Measurements from ENCODE around the gene MERTK. TPM values are rescaled to one million over a fixed set of nuclear protein-coding genes. Genes with fewer than 3 reads are reported as not detected.
A peak's percentile ranks its signal among the peaks of the same experiment; 100 is the strongest.

The MERTK gene
- total and polyA plus RNA-seq, 2 of the 13 experiments (the other 11 are each of a cell fraction or from before 2014, with no cell fraction given): 37.3 to 44.7 TPM

DNA sequence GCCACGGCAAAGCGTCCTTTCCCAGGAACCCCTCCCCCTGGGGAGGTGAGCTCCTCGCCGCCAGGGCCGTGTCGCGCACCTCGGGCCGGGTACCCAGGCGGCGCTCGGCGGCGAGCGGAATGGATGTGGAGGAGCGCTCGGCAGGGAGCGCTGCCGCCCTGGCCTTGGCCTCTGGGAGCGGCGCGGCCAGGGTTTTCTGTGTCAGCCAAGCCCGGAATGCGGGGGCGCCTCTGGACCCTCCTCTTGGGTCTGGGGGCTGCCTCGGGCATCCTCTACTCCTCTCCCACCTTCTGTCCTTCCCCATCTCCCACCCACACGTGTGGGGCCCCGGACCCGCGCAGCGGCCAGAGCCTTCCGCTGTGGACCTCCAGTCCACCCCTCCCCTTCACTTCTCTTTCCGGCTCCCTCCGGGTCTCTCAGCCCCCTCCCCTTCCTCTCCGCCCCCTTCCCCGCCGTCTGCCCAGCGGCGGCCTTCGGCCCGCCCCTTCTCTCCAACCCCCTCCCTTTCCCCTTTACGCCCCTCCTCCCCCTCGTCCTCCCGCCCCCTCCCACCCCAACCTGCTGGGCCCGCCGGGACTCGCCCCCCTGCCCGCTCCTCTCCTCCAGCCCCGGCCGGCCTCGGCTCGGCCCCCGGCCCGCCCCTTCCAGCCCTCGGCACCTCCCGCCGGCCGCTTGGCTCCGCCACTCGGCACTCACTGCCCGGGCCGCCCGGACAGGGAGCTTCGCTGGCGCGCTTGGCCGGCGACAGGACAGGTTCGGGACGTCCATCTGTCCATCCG is at the start of gene MERTK (continued):
- no peak for TF ChIP-seq ZFP41 (CRISPR knock-in tag; IDR thresholded peaks at IDR 0.05; ENCODE audit: borderline replicate concordance)
- no peak for TF ChIP-seq PAWR (CRISPR knock-in tag; IDR thresholded peaks at IDR 0.05; ENCODE audit: borderline replicate concordance)
- peak; percentile 74 for TF ChIP-seq GATAD1 (CRISPR knock-in tag; IDR thresholded peaks at IDR 0.05)
- no peak for TF ChIP-seq ZEB1 (IDR thresholded peaks at IDR 0.05; ENCODE audit: insufficient replicate concordance, low read depth)
- TF ChIP-seq, protein P1, sequence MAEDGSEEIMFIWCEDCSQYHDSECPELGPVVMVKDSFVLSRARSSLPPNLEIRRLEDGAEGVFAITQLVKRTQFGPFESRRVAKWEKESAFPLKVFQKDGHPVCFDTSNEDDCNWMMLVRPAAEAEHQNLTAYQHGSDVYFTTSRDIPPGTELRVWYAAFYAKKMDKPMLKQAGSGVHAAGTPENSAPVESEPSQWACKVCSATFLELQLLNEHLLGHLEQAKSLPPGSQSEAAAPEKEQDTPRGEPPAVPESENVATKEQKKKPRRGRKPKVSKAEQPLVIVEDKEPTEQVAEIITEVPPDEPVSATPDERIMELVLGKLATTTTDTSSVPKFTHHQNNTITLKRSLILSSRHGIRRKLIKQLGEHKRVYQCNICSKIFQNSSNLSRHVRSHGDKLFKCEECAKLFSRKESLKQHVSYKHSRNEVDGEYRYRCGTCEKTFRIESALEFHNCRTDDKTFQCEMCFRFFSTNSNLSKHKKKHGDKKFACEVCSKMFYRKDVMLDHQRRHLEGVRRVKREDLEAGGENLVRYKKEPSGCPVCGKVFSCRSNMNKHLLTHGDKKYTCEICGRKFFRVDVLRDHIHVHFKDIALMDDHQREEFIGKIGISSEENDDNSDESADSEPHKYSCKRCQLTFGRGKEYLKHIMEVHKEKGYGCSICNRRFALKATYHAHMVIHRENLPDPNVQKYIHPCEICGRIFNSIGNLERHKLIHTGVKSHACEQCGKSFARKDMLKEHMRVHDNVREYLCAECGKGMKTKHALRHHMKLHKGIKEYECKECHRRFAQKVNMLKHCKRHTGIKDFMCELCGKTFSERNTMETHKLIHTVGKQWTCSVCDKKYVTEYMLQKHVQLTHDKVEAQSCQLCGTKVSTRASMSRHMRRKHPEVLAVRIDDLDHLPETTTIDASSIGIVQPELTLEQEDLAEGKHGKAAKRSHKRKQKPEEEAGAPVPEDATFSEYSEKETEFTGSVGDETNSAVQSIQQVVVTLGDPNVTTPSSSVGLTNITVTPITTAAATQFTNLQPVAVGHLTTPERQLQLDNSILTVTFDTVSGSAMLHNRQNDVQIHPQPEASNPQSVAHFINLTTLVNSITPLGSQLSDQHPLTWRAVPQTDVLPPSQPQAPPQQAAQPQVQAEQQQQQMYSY (CRISPR knock-in tag; IDR thresholded peaks at IDR 0.05): no peak
- TF ChIP-seq, protein P2, sequence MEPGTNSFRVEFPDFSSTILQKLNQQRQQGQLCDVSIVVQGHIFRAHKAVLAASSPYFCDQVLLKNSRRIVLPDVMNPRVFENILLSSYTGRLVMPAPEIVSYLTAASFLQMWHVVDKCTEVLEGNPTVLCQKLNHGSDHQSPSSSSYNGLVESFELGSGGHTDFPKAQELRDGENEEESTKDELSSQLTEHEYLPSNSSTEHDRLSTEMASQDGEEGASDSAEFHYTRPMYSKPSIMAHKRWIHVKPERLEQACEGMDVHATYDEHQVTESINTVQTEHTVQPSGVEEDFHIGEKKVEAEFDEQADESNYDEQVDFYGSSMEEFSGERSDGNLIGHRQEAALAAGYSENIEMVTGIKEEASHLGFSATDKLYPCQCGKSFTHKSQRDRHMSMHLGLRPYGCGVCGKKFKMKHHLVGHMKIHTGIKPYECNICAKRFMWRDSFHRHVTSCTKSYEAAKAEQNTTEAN (CRISPR knock-in tag; conservative IDR thresholded peaks at IDR 0.05): no peak
- TF ChIP-seq STAT5B (CRISPR knock-in tag; IDR thresholded peaks at IDR 0.05): no peak; the same call in 1 of the 2 replicates
- TF ChIP-seq ZNF234 (CRISPR knock-in tag; conservative IDR thresholded peaks at IDR 0.05): no peak; the same call in 1 of the 2 replicates
- TF ChIP-seq MATR3 (CRISPR knock-in tag; IDR thresholded peaks at IDR 0.05): no peak
- TF ChIP-seq ELF4 (CRISPR knock-in tag; IDR thresholded peaks at IDR 0.05; ENCODE audit: borderline replicate concordance): no peak
- peak; percentile 94; the same call in 1 of the 2 replicates for TF ChIP-seq MAZ (IDR thresholded peaks at IDR 0.05; ENCODE audit: borderline replicate concordance, low read depth, low read length)
- TF ChIP-seq MAZ (CRISPR knock-in tag; IDR thresholded peaks at IDR 0.05; ENCODE audit: low read depth): peak; percentile 85
- TF ChIP-seq, protein P3, sequence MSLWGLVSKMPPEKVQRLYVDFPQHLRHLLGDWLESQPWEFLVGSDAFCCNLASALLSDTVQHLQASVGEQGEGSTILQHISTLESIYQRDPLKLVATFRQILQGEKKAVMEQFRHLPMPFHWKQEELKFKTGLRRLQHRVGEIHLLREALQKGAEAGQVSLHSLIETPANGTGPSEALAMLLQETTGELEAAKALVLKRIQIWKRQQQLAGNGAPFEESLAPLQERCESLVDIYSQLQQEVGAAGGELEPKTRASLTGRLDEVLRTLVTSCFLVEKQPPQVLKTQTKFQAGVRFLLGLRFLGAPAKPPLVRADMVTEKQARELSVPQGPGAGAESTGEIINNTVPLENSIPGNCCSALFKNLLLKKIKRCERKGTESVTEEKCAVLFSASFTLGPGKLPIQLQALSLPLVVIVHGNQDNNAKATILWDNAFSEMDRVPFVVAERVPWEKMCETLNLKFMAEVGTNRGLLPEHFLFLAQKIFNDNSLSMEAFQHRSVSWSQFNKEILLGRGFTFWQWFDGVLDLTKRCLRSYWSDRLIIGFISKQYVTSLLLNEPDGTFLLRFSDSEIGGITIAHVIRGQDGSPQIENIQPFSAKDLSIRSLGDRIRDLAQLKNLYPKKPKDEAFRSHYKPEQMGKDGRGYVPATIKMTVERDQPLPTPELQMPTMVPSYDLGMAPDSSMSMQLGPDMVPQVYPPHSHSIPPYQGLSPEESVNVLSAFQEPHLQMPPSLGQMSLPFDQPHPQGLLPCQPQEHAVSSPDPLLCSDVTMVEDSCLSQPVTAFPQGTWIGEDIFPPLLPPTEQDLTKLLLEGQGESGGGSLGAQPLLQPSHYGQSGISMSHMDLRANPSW (CRISPR knock-in tag; IDR thresholded peaks at IDR 0.05; ENCODE audit: borderline replicate concordance): no peak
- TF ChIP-seq ZNF772 (CRISPR knock-in tag; IDR thresholded peaks at IDR 0.05): peak; percentile 47; the same call in 1 of the 2 replicates
- TF ChIP-seq, protein P4, sequence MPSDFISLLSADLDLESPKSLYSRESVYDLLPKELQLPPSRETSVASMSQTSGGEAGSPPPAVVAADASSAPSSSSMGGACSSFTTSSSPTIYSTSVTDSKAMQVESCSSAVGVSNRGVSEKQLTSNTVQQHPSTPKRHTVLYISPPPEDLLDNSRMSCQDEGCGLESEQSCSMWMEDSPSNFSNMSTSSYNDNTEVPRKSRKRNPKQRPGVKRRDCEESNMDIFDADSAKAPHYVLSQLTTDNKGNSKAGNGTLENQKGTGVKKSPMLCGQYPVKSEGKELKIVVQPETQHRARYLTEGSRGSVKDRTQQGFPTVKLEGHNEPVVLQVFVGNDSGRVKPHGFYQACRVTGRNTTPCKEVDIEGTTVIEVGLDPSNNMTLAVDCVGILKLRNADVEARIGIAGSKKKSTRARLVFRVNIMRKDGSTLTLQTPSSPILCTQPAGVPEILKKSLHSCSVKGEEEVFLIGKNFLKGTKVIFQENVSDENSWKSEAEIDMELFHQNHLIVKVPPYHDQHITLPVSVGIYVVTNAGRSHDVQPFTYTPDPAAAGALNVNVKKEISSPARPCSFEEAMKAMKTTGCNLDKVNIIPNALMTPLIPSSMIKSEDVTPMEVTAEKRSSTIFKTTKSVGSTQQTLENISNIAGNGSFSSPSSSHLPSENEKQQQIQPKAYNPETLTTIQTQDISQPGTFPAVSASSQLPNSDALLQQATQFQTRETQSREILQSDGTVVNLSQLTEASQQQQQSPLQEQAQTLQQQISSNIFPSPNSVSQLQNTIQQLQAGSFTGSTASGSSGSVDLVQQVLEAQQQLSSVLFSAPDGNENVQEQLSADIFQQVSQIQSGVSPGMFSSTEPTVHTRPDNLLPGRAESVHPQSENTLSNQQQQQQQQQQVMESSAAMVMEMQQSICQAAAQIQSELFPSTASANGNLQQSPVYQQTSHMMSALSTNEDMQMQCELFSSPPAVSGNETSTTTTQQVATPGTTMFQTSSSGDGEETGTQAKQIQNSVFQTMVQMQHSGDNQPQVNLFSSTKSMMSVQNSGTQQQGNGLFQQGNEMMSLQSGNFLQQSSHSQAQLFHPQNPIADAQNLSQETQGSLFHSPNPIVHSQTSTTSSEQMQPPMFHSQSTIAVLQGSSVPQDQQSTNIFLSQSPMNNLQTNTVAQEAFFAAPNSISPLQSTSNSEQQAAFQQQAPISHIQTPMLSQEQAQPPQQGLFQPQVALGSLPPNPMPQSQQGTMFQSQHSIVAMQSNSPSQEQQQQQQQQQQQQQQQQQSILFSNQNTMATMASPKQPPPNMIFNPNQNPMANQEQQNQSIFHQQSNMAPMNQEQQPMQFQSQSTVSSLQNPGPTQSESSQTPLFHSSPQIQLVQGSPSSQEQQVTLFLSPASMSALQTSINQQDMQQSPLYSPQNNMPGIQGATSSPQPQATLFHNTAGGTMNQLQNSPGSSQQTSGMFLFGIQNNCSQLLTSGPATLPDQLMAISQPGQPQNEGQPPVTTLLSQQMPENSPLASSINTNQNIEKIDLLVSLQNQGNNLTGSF (CRISPR knock-in tag; IDR thresholded peaks at IDR 0.05): no peak
